Suppressor macrophage (primary cell): ENCODE data around the gene GREB1.
"Not testable (repeated sequence)": the region's sequence is repeated elsewhere in the genome, so short reads cannot be mapped to it uniquely, and the experiment has no call there.

ENCODE experiments used
- DNase-seq, 4 experiments: peaks; one replicate each; pipeline ENCODE4 v3.0.0-alpha.2; 2020 to 2022

Gene GREB1

DNA sequence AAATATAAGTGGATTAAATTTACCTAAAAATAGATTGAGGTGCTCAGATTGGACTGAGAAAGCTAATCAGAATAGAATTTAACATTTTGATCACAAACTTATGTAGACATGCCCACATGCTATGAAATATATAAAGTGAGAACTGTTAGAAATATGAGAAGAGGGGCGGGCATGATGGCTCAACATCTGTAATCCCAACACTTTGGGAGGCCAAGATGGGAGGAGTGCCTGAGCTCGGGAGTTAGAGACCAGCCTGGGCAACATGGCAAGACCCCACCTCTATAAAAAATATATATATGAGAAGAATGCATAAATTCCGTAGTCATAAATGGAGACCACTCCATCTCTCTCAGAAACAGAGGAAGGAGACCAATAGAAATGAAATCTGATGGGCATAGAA, 110.4 kb downstream of the GREB1 start:
- no peak for DNase-seq

DNA sequence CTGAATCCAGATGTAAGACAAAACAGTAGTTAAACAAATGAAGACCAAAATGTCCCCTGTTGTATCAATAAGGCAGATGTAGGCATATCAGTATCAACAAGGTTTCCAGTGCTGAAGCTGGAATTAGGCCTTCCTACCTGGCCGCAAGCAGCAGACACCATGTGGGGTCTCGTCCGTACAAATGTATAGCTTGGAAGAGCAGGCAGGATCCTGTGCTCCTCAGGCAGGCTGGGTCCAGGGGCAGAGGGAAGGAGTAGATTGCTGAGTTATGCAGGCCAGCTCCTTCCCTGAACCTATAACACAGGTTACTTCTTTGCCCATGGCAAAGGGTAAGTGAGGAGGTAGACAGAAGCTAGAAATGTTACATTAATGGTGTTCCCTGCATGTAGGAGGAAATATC, 112.7 kb downstream of the GREB1 start:
- DNase-seq, result no peak

DNA sequence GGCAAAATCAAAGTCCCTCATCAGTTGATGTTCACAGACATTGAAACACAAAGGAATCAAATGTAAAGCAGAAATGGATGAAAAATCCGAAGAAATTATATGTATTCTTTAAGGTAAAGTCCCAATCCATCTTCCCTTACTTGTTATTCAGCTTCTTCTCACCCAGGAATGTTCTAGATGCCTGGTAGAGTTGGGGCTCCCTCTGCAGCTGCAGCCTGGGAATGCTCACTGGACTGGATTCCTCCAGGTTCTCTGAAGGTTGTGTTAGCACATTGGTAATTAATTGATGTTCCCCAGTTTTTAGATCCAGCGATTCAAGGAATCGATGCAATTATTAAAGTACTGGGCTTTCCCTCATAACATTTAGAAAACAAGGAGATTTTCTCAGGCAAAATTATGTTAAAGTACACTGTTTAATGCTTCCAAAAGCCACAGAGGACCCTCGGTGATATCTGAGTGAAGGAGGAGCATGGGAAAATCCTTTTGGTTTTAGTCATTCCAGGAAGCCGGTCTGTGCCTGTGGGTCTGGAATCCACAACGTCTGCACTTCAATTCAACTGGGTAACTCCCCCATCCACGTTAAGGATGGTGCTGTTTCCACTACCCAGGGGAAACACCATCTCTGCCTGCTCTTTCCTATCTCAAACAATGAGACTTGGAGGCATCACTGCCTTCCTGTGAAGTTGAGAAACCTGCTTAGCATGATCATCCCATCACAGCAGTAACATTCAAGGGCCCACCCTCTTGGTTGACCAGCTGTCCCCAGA, 114.2 kb downstream of the GREB1 start:
- no peak for DNase-seq

DNA sequence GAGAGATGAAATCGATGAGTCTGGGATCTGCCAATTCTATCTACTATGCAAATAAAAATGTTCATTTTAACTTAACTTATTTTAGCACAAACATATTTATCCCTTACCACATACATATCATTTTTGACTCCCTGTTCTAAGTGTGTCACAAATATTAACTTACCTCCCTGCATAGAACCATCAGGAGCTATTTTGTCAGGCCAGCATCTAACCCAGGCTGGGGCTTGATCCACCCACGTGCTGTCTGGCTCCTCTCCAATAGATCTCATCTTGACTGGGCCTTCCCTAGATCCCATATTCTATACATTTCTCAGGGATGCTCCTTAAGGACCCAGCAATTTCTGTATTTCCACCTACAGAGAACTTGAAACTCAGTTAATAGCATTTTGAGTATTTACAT, 115.2 kb downstream of the GREB1 start:
- DNase-seq, result no peak

DNA sequence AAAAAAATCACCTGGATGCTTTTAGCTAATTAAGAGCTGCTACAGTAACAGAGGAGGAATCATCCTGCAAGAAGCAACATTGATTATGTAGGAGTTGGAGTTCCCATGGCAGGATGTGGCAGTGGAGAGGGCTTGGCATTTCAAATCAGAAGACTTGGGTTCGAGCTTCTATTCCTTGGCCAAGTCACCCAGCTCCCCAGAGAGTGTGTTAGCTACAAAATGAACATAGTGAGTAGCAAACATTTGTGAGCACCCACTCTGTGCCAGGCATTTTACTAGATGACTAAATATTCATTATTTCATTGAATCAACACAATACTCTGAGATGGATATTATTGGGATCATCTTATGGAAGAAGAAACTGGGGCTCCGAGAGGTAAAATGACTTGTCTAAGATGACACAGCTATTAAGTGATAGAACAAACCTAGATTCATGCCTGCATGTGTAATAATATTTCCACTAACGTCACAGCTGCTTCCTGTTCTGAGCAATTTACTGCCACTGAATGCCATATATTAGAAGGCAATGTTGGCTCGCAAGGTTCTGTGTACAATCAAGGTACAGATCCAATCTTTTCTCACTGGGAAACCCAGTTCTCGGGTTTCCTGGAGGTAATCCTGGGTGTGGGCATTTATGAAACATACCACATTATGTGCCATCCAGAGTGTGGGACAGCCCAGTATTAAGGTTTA, 118.2 kb downstream of the GREB1 start:
- no peak for DNase-seq

DNA sequence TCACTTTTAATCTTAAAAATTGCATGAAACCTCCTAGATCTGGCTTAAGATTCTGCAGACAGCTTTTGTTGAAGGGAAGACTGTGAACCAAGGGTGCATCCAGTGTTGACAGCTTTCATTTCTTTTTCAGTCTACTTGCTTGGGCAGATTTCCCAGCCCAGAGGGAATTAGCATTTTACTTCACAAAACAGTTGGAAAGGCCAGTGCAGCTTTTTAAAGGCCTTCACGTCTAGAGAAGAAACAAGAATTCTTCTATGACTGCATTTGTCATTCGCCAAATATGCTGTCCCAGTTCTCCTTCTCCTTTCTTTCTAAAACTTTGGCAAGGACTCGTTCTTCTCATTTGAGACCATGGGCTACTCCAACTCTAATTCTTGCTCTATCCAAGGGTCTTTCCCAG, 118.7 kb downstream of the GREB1 start:
- no peak for DNase-seq

DNA sequence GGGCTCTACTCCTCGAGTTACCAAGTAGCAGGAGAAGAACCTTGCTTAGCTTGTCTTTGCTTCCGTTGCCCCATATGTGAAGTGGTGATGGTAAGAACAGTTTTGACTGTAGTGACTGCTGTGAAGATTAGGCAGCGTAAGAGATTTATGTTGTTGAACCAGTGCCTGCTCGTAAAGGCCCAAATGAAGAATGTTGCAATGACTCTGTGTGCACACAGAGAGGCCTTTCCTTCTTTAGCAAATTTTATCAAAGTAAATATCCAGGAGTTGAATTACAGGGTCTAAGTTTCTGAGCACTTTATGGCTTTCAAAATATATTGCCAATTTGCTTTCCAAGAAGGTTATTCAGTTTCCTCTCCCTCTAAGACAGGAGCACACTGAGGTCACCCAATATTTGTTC, 121.7 kb downstream of the GREB1 start:
- DNase-seq, result no peak

DNA sequence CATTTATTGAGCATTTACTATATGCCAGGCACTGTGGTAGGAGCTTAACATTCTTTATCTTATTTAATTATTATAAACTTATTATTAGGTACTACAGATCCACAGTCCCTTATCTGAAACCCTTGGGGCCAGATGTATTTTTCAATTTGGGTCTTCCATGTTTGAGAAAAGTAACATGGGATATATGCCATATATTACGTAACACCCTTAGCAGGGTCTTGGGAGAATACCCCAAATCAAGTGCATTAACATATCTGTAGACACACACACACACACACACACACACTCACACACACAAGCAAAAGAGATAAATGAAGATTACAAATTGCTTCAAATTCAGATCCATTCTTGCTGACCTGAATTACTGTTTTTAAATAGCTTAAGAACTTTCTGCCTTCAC, 122.4 kb downstream of the GREB1 start:
- DNase-seq, result no peak

DNA sequence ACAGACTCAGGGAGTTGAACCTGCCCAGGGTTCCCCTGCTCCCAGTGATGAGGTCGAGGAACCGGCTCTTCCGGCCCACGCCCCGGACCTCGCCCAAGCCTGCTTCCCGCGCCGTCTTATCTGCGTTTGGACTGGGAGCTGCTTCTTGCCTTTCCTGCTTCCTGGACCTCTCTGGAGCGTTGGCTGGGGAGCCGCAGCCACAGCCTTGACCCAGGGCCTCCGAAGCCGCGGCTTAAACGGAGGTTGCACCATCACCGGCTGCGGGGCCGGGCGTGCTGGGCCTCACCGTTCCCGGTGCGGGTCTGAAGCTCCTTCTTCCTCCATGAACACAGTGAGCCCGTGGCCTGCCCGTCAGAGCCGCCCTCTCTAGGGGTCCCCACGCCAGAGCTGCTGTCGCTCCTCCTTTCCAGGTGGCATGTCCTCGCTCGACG, 122.8 kb downstream of the GREB1 start:
- DNase-seq, result no peak

DNA sequence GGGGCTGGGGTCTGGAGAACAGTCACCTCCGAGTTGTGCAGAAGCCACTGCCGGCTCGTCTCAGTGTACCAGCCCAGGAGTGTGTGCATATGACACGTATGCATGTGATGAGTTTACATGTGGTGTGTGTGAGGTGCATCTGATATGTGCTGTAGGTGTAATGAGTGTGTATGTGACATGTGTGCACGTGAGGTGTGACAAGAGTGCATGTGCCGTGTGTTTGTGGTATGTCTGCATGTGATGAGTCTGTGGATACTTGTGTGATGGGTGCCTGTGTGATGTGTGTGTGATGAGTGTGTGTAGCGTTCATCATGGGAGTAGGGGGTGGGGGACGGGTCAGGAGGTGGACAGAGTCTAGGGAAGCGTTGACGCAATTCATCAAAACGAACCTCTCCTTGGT, 123.3 kb downstream of the GREB1 start:
- no peak for DNase-seq

DNA sequence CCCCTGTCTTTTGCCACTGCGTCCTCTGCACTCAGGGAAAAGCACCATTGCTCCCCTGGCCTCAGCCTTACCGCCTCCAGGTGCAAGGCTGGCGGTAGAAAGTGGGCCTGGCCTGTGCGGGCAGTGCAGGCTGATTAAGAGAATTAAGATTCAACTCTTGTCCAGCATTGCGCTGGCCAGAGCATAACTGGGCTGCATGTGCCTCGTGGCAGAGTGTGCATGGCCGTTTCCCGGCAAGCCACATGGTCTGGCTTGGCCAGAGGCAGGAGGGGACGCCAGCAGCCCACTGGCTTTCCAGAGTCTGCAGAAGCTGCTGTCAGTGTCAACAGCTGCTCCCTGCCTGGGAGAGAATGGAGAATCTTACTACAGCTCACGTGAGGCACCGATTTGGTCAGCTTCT, 123.8 kb downstream of the GREB1 start:
- DNase-seq, result no peak

DNA sequence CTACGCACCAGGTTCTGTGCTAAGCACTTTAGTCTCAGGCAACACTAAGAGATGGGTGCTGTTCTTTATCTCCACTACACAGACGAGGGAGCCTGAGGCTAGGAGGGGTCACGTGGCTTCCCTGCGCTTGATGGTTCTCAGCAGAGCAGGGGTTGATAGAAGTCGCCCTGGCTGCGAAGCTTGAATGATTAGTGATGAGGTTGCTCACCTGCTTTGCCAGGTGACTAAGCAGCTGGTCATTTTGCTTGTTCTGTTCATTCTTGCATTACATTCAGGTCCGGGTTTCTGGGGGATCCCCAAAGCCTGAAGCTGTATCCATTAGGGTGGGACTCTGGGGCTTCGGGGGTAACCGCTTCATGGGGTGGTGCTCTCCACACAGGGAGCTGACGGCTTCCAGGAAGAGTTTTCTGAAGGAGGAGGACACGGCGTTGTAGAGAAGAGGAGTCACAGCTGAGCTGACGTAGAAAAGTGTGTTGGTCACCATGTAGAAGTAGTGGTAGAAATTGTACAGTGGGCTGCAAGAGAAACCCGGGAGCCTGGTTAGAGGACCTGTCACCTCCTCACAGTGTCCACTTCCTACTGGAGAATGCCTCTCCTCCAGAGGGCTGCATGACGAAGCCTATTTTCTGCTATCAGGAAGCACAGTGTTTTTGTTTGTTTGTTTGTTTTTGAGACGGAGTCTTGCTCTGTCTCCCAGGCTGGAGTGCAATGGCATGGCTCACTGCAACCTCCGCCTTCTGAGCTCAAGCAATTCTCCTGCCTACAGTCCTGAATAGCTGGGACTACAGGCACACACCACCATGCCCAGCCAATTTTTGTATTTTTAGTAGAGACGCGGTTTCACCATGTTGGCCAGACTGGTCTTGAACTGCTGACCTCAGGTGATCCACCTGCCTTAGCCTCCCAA, 124.6 kb downstream of the GREB1 start:
- DNase-seq, result no peak

DNA sequence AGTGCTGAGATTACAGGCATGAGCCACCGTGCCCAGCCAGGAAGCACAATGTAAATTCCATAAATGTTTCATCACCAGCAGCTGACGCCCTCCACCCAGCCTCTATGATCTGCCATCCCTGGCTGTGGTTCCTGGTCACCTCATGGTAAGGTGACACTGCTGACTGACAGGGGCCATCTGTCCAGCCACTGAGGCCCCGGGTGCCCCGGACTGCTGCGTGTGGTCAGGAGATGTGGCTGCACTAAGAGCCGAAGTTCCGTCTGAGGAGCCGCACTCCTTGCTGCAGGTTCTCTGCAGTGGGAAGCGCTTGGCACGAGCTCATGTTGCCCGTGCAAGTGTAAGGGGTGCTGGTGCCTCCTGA, 125.2 kb downstream of the GREB1 start:
- DNase-seq, result no peak

DNA sequence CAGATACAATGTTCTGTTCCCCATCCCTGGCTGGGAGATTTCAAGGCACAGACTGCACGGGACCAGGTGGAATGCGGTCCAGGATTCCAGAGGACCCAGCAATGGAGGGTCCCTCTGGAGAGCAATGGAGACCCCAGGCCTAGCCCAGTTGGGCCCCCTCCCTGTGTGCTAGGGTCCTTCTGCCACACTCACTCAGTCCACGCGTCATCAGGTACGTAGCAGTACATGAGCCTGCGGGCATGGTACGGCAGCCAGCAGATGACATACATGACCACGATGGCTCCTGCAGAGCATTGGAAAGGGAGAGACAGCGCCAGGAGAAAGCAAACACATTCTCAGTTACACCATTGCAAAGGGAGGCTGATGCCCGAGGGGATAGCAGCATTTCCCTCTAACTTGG, 126.0 kb downstream of the GREB1 start:
- no peak for DNase-seq

DNA sequence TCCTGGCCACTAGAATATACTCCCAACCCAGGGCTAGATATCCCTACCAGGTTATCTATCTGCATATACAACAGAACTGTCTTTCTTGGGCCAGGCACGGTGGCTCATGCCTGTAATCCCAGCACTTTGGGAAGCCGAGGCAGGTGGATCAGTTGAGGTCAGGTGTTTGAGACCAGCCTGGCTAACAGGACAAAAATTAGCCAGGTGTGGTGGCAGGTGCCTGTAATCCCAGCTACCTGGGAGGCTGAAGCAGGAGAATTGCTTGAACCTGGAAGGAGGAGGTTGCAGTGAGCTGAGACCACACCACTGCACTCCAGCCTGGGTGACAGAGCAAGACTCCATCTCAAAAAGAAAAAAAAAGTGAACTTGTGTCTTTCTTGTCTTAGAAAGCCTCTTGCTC, 126.6 kb downstream of the GREB1 start:
- DNase-seq, result not testable (repeated sequence)

DNA sequence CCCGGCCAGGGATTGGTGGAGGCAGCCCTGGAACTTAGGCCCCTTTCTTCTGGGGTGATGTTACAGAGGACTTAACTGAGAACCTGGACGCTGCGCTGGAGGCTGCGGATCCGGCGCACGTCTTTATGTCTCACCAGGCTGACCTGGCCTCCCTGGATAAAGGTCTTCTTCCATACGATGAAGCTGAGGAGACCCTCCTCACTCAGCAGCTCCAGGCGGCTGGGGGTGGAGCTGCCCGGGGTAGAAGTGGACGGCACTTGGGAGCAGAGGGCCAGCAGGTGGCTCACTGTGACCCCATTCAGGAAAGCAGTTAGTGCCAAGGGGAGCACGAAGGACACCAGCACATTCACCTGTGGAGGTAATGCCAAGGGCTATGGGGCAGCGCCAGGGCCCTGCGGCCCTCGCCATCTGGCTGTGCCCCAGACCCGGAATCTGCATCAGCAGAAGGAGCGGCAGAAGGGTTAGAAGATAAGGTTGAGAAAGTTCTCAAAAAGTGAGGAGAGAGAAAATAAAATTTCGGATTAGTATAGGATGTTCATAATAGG, 128.1 kb downstream of the GREB1 start:
- DNase-seq, result no peak

DNA sequence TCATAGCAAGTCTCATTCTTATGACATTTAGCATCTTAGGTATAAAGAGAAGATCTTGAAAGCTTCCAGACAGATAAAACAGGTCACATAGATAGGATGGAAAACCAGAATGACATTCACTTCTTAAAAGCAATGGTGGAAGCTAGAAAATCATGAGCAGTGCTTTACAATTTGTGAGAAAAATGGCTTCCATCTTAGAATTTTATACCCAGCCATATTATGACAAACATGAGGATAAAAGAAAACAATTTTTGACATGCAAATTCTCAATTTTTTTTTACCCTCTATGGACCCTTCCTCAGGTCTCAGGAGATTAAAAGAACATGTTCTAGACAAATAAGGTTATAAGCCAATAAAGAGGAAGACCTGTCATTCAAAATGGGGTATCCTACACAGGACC, 129.0 kb downstream of the GREB1 start:
- DNase-seq, result no peak

DNA sequence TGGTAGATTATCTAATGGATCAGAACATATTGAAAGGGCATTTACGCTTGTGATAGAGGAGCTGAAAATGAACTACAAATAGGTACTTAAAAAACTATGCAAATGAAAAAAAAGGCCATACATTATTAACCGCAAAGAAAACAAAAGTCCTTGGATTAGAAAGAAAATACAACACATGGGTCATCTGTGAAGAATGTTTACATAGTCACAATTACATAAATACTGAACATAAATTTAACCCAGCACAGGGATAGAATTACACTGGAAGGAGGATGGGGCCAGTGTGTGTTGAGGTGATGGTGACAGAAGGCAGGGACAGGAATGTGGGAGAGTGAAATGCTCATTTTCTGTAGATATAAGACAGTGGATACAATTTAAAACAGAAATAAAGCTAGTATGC, 129.6 kb downstream of the GREB1 start:
- DNase-seq, result no peak

DNA sequence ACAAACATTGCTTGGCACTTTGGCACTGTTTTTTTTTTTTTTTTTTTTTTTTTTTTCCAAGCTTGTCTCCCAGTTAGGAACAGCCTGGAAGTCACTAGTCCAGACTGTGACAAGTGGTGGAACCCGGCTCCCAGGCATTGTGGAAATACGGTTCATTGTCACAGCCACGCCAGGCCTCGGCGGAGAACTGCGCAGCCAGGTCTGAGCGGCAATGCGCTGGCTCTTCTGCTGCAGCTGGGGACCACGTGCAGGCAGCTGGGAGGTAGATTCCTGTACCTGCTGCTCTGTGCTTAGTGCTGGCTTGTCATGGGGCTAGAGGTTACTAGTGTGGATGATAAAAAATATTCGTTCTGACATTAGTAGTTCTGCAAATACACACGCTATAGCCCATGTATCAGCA, 131.2 kb downstream of the GREB1 start:
- no peak for DNase-seq

DNA sequence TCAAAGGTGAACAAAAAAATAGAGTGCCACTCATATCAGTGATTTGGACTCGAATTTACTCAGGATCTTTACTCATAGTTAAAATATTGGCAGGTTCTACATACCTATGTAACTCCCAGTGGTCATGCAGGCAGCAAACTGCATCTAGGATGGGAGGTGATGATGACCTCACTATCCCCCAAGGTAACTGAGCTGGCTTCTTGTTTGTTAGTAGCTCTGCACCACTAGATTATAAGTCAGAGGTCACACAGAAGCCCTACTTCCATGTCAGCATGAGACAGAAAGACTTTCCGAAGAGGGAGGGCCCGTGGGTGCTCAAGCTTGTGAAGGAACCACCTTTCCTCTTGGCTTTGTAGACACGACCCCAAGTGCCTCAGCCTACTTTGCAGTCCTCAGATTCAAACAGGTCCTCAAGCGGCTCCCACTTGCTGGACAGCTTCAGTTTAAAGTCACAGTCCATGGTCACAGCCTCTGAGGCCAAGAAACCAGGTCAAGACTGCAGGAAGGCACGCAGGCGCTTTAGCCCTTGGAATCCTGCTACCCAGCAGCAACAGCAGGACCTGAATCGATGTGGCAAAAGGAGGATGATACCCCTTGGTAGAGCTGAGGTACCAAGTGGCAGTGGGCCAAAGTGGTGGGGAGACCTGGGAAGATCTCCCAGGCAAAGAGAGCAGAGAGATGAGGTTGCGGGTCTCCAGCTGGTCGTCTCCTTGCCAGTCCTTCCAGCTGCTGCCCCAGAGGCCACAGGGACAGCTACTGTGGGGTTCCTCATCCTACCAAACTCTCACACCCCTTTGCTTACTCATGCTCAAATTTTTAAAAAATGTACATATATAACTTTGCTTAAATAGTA, 131.9 kb downstream of the GREB1 start:
- no peak for DNase-seq

DNA sequence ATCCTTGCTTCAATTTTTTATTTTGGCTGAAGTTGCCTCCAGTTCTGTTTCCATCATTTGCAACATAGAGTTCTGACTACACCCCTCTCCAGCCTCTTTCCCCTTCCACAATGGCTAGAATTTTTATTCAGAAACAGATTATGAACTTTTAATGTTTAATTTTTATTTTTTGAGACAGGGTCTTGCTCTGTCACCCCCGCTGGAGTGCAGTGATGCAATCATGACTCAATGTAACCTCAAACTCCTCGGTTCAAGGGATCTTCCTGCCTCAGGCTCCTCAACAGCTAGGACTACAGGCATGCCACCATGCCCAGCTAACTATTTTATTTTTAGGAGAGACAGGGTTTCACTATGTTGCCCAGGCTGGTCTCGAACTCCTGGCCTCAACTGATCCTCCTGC, 133.3 kb downstream of the GREB1 start:
- DNase-seq, result no peak
